GM23338 (cell line): Measurements from ENCODE around the gene ARMC9. TPM values are rescaled to one million over a fixed set of nuclear protein-coding genes. Genes with fewer than 3 reads are reported as not detected.
A peak's percentile ranks its signal among the peaks of the same experiment; 100 is the strongest.

Source experiments
- ATAC-seq: fragments of 200-7000 bp; cut with Tn5 transposase; 3 replicates; pipeline ENCODE4 v1.9.1; 2020
- DNase-seq: peaks from one replicate; pipeline ENCODE4 v3.0.0-alpha.2; 2015; ENCODE audit warnings: low spot score
- H2AFZ ChIP-seq: fragments of 200-600 bp; sonication (generic); 2 replicates; pipeline ENCODE4 v1.8.0; 2016; ENCODE audit warnings: antibody characterized with exemption, mild to moderate bottlenecking, moderate library complexity
- H3F3A ChIP-seq: fragments of 200-600 bp; sonication (generic); replicated peaks from 2 replicates; pipeline ENCODE4 v1.8.0; 2017; ENCODE audit warnings: antibody characterized with exemption, mixed run types, low read depth
- H3K27ac ChIP-seq: fragments of 200-600 bp; sonication (generic); 2 replicates; pipeline ENCODE4 v1.6.1; 2016; ENCODE audit warnings: low read depth
- H3K27me3 ChIP-seq: fragments of 200-600 bp; sonication (generic); 2 replicates; pipeline ENCODE4 v1.8.0; 2016; ENCODE audit warnings: mild to moderate bottlenecking, mixed run types, moderate library complexity; ENCODE audit not compliant: insufficient read depth
- H3K36me3 ChIP-seq: fragments of 200-600 bp; sonication (generic); 2 replicates; pipeline ENCODE4 v1.8.0; 2016; ENCODE audit warnings: mild to moderate bottlenecking; ENCODE audit not compliant: insufficient read depth
- H3K4me1 ChIP-seq: fragments of 200-600 bp; sonication (generic); 2 replicates; pipeline ENCODE4 v1.8.0; 2016; ENCODE audit warnings: mild to moderate bottlenecking, moderate library complexity; ENCODE audit not compliant: insufficient read depth
- H3K4me2 ChIP-seq: fragments of 200-600 bp; sonication (generic); 2 replicates; pipeline ENCODE4 v1.7.1; 2017; ENCODE audit warnings: mixed run types
- H3K4me3 ChIP-seq: fragments of 200-600 bp; sonication (generic); 2 replicates; pipeline ENCODE4 v1.6.1; 2016; ENCODE audit warnings: mixed run types
- H3K79me2 ChIP-seq: fragments of 200-600 bp; sonication (generic); replicated peaks from 2 replicates; pipeline ENCODE4 v1.8.0; 2017; ENCODE audit warnings: mild to moderate bottlenecking; ENCODE audit not compliant: insufficient read depth
- H3K9me2 ChIP-seq: fragments of 200-600 bp; sonication (generic); 2 replicates; pipeline ENCODE4 v1.8.0; 2017; ENCODE audit not compliant: insufficient read depth
- H4K20me1 ChIP-seq: fragments of 200-600 bp; sonication (generic); replicated peaks from 2 replicates; pipeline ENCODE4 v1.8.0; 2017; ENCODE audit warnings: mild to moderate bottlenecking; ENCODE audit not compliant: insufficient read depth
- H3K27ac Mint-ChIP-seq: 2 replicates; pipeline ENCODE4 v1.8.0; 2020; ENCODE audit warnings: inconsistent platforms, mild to moderate bottlenecking, moderate library complexity, mixed read lengths
- H3K27me3 Mint-ChIP-seq: 3 replicates; pipeline ENCODE4 v1.8.0; 2022; ENCODE audit warnings: low read depth, mild to moderate bottlenecking, moderate library complexity, mixed read lengths, inconsistent platforms; ENCODE audit not compliant: insufficient read depth, poor library complexity
- H3K36me3 Mint-ChIP-seq: 3 replicates; pipeline ENCODE4 v1.8.0; 2021; ENCODE audit warnings: low read depth, mild to moderate bottlenecking, inconsistent platforms, moderate library complexity, mixed read lengths
- H3K4me1 Mint-ChIP-seq: 3 replicates; pipeline ENCODE4 v1.8.0; 2020; ENCODE audit warnings: mild to moderate bottlenecking, inconsistent platforms, mixed read lengths
- H3K4me3 Mint-ChIP-seq: 3 replicates; pipeline ENCODE4 v1.8.0; 2021; ENCODE audit warnings: moderate library complexity, mild to moderate bottlenecking, inconsistent platforms, mixed read lengths
- H3K9me3 Mint-ChIP-seq: 3 replicates; pipeline ENCODE4 v1.8.0; 2020; ENCODE audit warnings: moderate library complexity, mild to moderate bottlenecking, inconsistent platforms, mixed read lengths
- CREB1 ChIP-seq: fragments of 250-450 bp; sonication (Bioruptor Pico); IDR thresholded peaks from 2 replicates; pipeline ENCODE4 v1.5.0; 2020; ENCODE audit warnings: low read depth, mild to moderate bottlenecking, moderate library complexity
- EZH2 ChIP-seq: fragments of 200-600 bp; sonication (generic); IDR thresholded peaks from one replicate; pipeline ENCODE4 v1.8.0; 2017; ENCODE audit warnings: antibody characterized with exemption, mild to moderate bottlenecking, low read depth; ENCODE audit not compliant: unreplicated experiment
- EZH2phosphoT487 ChIP-seq: fragments of 200-600 bp; sonication (generic); IDR thresholded peaks from one replicate; pipeline ENCODE4 v1.8.1; 2018; ENCODE audit warnings: antibody characterized with exemption; ENCODE audit not compliant: unreplicated experiment
- NANOG ChIP-seq: IDR thresholded peaks from 2 replicates; pipeline ENCODE4 v1.6.1; 2016; ENCODE audit warnings: antibody characterized with exemption, borderline replicate concordance
- ZNF114 ChIP-seq: fragments of 250-450 bp; sonication (Bioruptor Pico); IDR thresholded peaks from 2 replicates; pipeline ENCODE4 v1.5.0; 2020; ENCODE audit warnings: mild to moderate bottlenecking, moderate library complexity
- ZNF331 ChIP-seq: fragments of 250-450 bp; sonication (Bioruptor Pico); IDR thresholded peaks from 2 replicates; pipeline ENCODE4 v1.5.0; 2020; ENCODE audit warnings: low read depth, mild to moderate bottlenecking, moderate library complexity
- ZNF462 ChIP-seq: fragments of 250-450 bp; sonication (Bioruptor Pico); IDR thresholded peaks from 2 replicates; pipeline ENCODE4 v1.5.0; 2020; ENCODE audit warnings: mild to moderate bottlenecking, moderate library complexity
- polyA plus RNA-seq: library from polyadenylated mRNA; unstranded; fragments of >200 nt; fragmentation: Nextera tagmentation; extraction: Ambion mirVana; gene quantifications from 2 replicates; pipeline ENCODE4 v1.2.1, GENCODE V29; 2016
- total RNA-seq: library from RNA; depleted of rRNA; stranded (reverse); fragments of >200 nt; shearing (Covaris generic); gene quantifications from 2 replicates; pipeline ENCODE4 v1.2.3, GENCODE V29; 2014
- TF ChIP-seq, protein P1 (sequence below): IDR thresholded peaks from one replicate; pipeline ENCODE4 v1.6.1; 2018; ENCODE audit warnings: antibody characterized with exemption; ENCODE audit not compliant: unreplicated experiment

Gene ARMC9
- total and polyA plus RNA-seq, 2 experiments from 2014 or later = 29.2 to 56.0 TPM

- H3K36me3 ChIP-seq = no peaks in the 10 kb centered on the region
- H3K27ac Mint-ChIP-seq = no peak overlapping the region
- H3K27me3 ChIP-seq = no peaks in the 10 kb centered on the region
- no peak overlapping the region for H3K4me2 ChIP-seq
- H3K27ac ChIP-seq = no peak overlapping the region
- H3K4me3 Mint-ChIP-seq = no peak overlapping the region
- H3K4me1 ChIP-seq = peaks cover 22% of the 10 kb centered on the region
- no peaks in the 10 kb centered on the region for H3K9me2 ChIP-seq
- H3K79me2 ChIP-seq = no peaks in the 10 kb centered on the region
- H3K36me3 Mint-ChIP-seq = peaks cover 5% of the 10 kb centered on the region
- H3K4me3 ChIP-seq = no peak overlapping the region
- DNase-seq = no peak
- no peak for TF ChIP-seq CREB1 (CRISPR knock-in tag)
- H3K9me3 Mint-ChIP-seq = peaks cover 2% of the 10 kb centered on the region; the same call in 1 of the 3 replicates
- no peak overlapping the region for H2AFZ ChIP-seq
- H3K27me3 Mint-ChIP-seq = peaks cover 11% of the 10 kb centered on the region
- H4K20me1 ChIP-seq = no peaks in the 10 kb centered on the region
- H3K4me1 Mint-ChIP-seq = peaks cover 41% of the 10 kb centered on the region
- peaks cover 10% of the 10 kb centered on the region for H3F3A ChIP-seq
- no peak for ATAC-seq
These were observed 165.6 kb downstream of the ARMC9 start for GRCh38 chr2:231364061-231364460.

DNA sequence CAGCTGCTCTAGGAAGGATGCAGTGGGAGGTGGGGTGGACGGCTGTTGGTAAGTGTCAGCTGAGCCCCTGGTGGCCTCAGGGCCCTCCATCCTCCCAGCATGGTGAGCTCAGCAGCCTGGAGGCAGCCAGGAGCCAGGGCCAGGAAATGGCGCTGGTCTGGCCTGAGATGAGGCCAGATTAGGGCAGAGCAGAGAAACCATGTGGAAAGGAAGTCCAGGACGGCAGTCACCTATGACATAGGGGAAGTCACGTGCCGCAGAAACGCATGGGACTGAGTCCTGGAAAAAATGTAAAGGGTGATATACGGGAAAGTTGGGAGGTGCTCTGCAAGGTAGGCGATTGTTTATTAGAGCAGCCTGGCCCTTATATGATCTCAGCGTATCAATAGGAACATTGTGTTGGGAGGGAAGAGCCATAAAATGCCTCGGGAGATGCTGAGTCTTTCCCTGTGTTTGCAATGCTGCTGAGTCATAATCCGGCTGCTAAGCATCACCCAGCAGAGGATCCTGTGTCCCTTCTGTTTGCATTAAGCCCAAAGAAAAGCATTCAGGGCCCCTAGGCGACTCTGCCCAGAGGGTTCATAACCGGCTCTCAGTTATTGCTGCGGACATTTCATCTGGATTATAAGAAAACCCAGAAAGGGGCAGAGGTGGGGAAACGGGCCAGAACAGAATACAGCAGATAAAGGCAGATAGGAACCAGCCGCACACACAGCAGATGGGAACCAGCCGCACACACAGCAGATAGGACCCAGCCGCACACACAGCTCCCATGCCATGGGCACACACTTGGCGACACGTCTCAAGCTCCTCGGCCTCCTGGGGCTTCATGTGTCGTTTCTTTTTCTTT is 166.8 kb downstream of the ARMC9 start:
- H3K36me3 Mint-ChIP-seq = peaks cover 5% of the 10 kb centered on the region; the same call in 2 of the 3 replicates
- H3K9me2 ChIP-seq = no peaks in the 10 kb centered on the region
- H3K9me3 Mint-ChIP-seq = peaks cover 2% of the 10 kb centered on the region; the same call in 1 of the 3 replicates
- ATAC-seq = no peak
- H3K27ac ChIP-seq = no peak overlapping the region
- no peaks in the 10 kb centered on the region for H3K79me2 ChIP-seq
- no peak for DNase-seq
- no peak overlapping the region for H2AFZ ChIP-seq
- no peak overlapping the region; the same call in 1 of the 2 replicates for H3K4me2 ChIP-seq
- H3K36me3 ChIP-seq = no peaks in the 10 kb centered on the region
- H3K27ac Mint-ChIP-seq = peak overlapping the region; percentile 63
- H3K27me3 Mint-ChIP-seq = peaks cover 13% of the 10 kb centered on the region
- H3K27me3 ChIP-seq = no peaks in the 10 kb centered on the region
- peaks cover 19% of the 10 kb centered on the region for H3F3A ChIP-seq
- H3K4me3 Mint-ChIP-seq = no peak overlapping the region
- no peak overlapping the region for H3K4me3 ChIP-seq
- H3K4me1 ChIP-seq = peaks cover 28% of the 10 kb centered on the region
- H3K4me1 Mint-ChIP-seq = peaks cover 40% of the 10 kb centered on the region
- H4K20me1 ChIP-seq = no peaks in the 10 kb centered on the region
- TF ChIP-seq EZH2phosphoT487 (no peak), NANOG (no peak), ZNF331 (CRISPR knock-in tag) (no peak), ZNF114 (no peak), ZNF462 (CRISPR knock-in tag) (no peak), EZH2 (no peak), CREB1 (CRISPR knock-in tag) (no peak)
- TF ChIP-seq, protein P1, sequence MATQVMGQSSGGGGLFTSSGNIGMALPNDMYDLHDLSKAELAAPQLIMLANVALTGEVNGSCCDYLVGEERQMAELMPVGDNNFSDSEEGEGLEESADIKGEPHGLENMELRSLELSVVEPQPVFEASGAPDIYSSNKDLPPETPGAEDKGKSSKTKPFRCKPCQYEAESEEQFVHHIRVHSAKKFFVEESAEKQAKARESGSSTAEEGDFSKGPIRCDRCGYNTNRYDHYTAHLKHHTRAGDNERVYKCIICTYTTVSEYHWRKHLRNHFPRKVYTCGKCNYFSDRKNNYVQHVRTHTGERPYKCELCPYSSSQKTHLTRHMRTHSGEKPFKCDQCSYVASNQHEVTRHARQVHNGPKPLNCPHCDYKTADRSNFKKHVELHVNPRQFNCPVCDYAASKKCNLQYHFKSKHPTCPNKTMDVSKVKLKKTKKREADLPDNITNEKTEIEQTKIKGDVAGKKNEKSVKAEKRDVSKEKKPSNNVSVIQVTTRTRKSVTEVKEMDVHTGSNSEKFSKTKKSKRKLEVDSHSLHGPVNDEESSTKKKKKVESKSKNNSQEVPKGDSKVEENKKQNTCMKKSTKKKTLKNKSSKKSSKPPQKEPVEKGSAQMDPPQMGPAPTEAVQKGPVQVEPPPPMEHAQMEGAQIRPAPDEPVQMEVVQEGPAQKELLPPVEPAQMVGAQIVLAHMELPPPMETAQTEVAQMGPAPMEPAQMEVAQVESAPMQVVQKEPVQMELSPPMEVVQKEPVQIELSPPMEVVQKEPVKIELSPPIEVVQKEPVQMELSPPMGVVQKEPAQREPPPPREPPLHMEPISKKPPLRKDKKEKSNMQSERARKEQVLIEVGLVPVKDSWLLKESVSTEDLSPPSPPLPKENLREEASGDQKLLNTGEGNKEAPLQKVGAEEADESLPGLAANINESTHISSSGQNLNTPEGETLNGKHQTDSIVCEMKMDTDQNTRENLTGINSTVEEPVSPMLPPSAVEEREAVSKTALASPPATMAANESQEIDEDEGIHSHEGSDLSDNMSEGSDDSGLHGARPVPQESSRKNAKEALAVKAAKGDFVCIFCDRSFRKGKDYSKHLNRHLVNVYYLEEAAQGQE = no peak
